PC-3 (cell line): ENCODE data around the gene HYCC1.
"Not testable (repeated sequence)": the region's sequence is repeated elsewhere in the genome, so short reads cannot be mapped to it uniquely, and the experiment has no call there.

ENCODE experiments used
- CTCF ChIP-seq: fragments of 300-600 bp; sonication (generic); conservative IDR thresholded peaks from 2 replicates; pipeline ENCODE4 v1.5.1; 2017; ENCODE audit warnings: antibody characterized with exemption, low read depth, mild to moderate bottlenecking, low read length
- EZH2phosphoT487 ChIP-seq: fragments of 300-600 bp; sonication (generic); IDR thresholded peaks from 2 replicates; pipeline ENCODE4 v1.6.1; 2018; ENCODE audit warnings: mild to moderate bottlenecking, antibody characterized with exemption, low read length, borderline replicate concordance

GRCh38 chr7:23046336-23046735, 32.4 kb upstream of the HYCC1 start:
- TF ChIP-seq CTCF, EZH2phosphoT487: not testable (repeated sequence)
